ENCODE measurements around the gene UCK2. TPM values are rescaled to one million over a fixed set of nuclear protein-coding genes. Genes with fewer than 3 reads are reported as not detected.
A peak's percentile ranks its signal among the peaks of the same experiment; 100 is the strongest.

Gene UCK2
- total and polyA plus RNA-seq, 2 of the 8 experiments (the other 6 are each of a cell fraction or from before 2014, with no cell fraction given): 103 to 109 TPM

- WGBS, 2 experiments (ENCODE audit: extremely low coverage in 1 of 2, insufficient coverage in 1 of 2, insufficient read length in 1 of 2, insufficient replicate concordance in 2 of 2, low coverage in 1 of 2, low lambda C conversion rate in 2 of 2, missing lambda C conversion rate in 1 of 2): 60% methylated on average over 2 of the region's 2 CpGs; no CpG with 5 or more reads in 1 of the 2 experiments
- Histone ChIP-seq H4K8ac (ENCODE audit: extremely low read depth, insufficient read depth, low read length) (no peak overlapping the region), H2BK20ac (ENCODE audit: low read length) (no peak overlapping the region), H3K36me3 (ENCODE audit: control insufficient read depth in 2 of 4, insufficient read depth in 4 of 4, low read length in 3 of 4) (peaks cover 0 to 9% (median 0%) of the 10 kb centered on the region in 4 experiments; a peak in 2 of 8 replicates), H3K56ac (replicated peaks; ENCODE audit: insufficient read length, low read depth, low read length) (no peak overlapping the region), H3K4me3 (ENCODE audit: extremely low read depth in 1 of 4, insufficient read depth in 2 of 4, low read depth in 3 of 4, low read length in 4 of 4) (no peak overlapping the region), H3K4me1 (replicated peaks in 1 of 4; ENCODE audit: control insufficient read depth in 3 of 4, insufficient read depth in 4 of 4, low read length in 3 of 4) (peaks cover 13 to 25% (median 24%) of the 10 kb centered on the region in 4 experiments), H3K4ac (replicated peaks; ENCODE audit: insufficient read length, low read depth, low read length) (no peak overlapping the region), H3K9ac (replicated peaks in 1 of 4; ENCODE audit: extremely low read depth in 1 of 4, low read depth in 3 of 4, low read length in 3 of 4) (peak overlapping the region in 1 of 4 experiments; percentile 32; a peak in 1 of 7 replicates), H3K9me3 (ENCODE audit: insufficient read depth in 2 of 2, low read depth in 1 of 2, low read length in 1 of 2) (no peaks in the 10 kb centered on the region), H3K23me2 (ENCODE audit: low read depth, low read length) (peaks cover 4% of the 10 kb centered on the region; the same call in 1 of the 2 replicates), H3K23ac (ENCODE audit: insufficient read length) (no peak overlapping the region), H2AFZ (ENCODE audit: low read length) (no peak overlapping the region), H2BK120ac (replicated peaks; ENCODE audit: low read depth, low read length) (no peak overlapping the region), H3K27ac (ENCODE audit: low read depth, low read length) (no peak overlapping the region), H3K4me2 (ENCODE audit: insufficient read depth in 1 of 2, low read depth in 2 of 2, low read length in 2 of 2) (peak overlapping the region; percentile 19 to 41; a peak in 3 of 4 replicates), H3K79me1 (ENCODE audit: low read depth, low read length) (peaks cover 10% of the 10 kb centered on the region), H3K18ac (ENCODE audit: extremely low read depth, low read length) (peak overlapping the region; percentile 54; the same call in 1 of the 2 replicates), H2BK12ac (ENCODE audit: low read depth, low read length) (no peak overlapping the region), H3K79me2 (ENCODE audit: control insufficient read depth in 1 of 2, insufficient read depth in 2 of 2, low read length in 2 of 2) (peaks cover 72 to 100% of the 10 kb centered on the region in 2 experiments), H2BK15ac (ENCODE audit: low read length) (0 out of 2 replicates have a peak overlapping the region, but pooled peaks have one; percentile 18), H4K5ac (ENCODE audit: insufficient read length, low read depth, low read length) (no peak overlapping the region), H4K20me1 (replicated peaks in 1 of 2; ENCODE audit: control insufficient read depth in 1 of 2, insufficient read depth in 2 of 2, low read length in 2 of 2) (peaks cover 27 to 39% of the 10 kb centered on the region in 2 experiments), H3K27me3 (replicated peaks in 1 of 4; ENCODE audit: control insufficient read depth in 3 of 4, extremely low read depth in 1 of 4, insufficient read depth in 3 of 4, low read length in 3 of 4) (no peaks in the 10 kb centered on the region), H2BK5ac (ENCODE audit: low read depth, low read length) (peak overlapping the region; percentile 60), H3K14ac (ENCODE audit: insufficient read length) (no peak overlapping the region), H4K91ac (replicated peaks; ENCODE audit: insufficient read length, low read length) (no peak overlapping the region), H2AK5ac (ENCODE audit: low read depth, low read length) (peak overlapping the region; percentile 94)
- CTCF ChIA-PET (ENCODE audit: partially characterized antibody): no interaction called here
- no peak for DNase-seq (ENCODE audit: low read depth in 1 of 2, low spot score in 2 of 2)
- POLR2A ChIA-PET (ENCODE audit: partially characterized antibody): interaction anchor here (1.3 kb wide), 1 partner anchor 11 kb away, joined by 4 read pairs; no protein-coding TSS in a partner anchor
- TF ChIP-seq TBP (IDR thresholded peaks at IDR 0.05; ENCODE audit: low read depth, low read length) (no peak), YY1 (IDR thresholded peaks at IDR 0.05; ENCODE audit: low read depth, low read length) (no peak), CBX5 (IDR thresholded peaks at IDR 0.05; ENCODE audit: low read depth, low read length) (no peak)
- FAIRE-seq: no peak
Measured at GRCh38 chr1:165833358-165833757, 5.9 kb downstream of the UCK2 start.

Measured in H1 (cell line).